Measurements from ENCODE around the gene ZXDC. TPM values are rescaled to one million over a fixed set of nuclear protein-coding genes. Genes with fewer than 3 reads are reported as not detected.

The ZXDC gene
- total RNA-seq, 1 experiment from 2014 or later, result 28.3 TPM

DNA sequence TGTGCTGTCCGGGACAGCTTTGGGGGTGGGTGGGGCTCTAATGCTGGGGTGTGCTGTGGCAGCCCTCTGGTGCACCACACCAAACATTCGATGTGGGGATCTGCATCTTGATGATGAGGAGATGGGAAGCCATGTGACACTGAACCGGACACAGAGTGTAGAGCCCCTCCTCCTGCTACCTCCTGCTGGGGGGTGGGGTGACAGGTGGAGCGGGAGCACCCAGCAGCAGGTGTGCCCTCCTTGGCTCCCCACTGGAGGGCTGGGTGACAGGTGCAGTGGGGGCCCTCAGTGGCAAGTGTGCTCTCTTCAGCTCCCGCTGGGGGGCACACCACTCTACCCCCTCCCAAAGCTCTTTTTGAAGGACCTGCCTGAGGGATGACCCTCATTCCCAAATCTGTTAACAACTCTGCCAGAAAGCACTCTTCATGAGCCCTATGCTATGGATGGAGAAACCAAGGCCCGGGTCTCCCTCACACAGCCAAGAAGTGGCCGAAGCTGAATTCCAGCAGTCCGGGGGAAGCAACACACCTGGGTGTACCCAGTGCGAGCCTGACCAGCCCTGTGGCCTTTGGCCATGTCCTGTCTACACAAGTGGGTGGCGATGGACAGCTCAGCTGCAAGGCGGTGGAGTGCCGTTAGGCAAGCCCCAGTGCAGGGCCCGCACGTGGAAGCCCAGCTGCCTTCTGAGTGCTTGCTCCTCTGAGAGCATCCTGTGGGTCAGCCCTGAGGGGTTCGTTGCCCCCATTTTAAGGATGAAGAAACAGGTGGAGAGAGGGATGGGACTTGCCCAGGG is 42.5 kb upstream of the ZXDC start:
- no peak overlapping the region for H3K4ac ChIP-seq (ENCODE audit: low read depth, low read length)
- no peaks in the 10 kb centered on the region for H3K79me2 ChIP-seq (ENCODE audit: insufficient read depth, low read length)
- H3K4me2 ChIP-seq (ENCODE audit: insufficient read depth, insufficient read length, low read length), result no peak overlapping the region
- Mint-ChIP-seq H3K27me3 (ENCODE audit: low read depth) (peaks cover 14% of the 10 kb centered on the region), H3K4me3 (no peak overlapping the region), H3K36me3 (ENCODE audit: insufficient read depth in 1 of 3, low read depth in 3 of 3) (no peaks in the 10 kb centered on the region), H3K4me1 (peaks cover 4 to 8% of the 10 kb centered on the region in 2 experiments; a peak in 1 of 4 replicates), H3K9me3 (no peaks in the 10 kb centered on the region; a peak in 1 of 5 replicates), H3K27ac (no peak overlapping the region)
- no peak overlapping the region for H3K23ac ChIP-seq (ENCODE audit: insufficient read length, low read depth, low read length)
- no peaks in the 10 kb centered on the region; the same call in 1 of the 2 replicates for H3K27me3 ChIP-seq (ENCODE audit: insufficient read depth, low read length)
- H3K18ac ChIP-seq (ENCODE audit: insufficient read length, low read depth, low read length), result no peak overlapping the region
- no peak overlapping the region for H2BK120ac ChIP-seq (ENCODE audit: low read depth, low read length, poor library complexity, severe bottlenecking)
- no peak overlapping the region for H2AK5ac ChIP-seq (ENCODE audit: insufficient read length, low read length)
- H2BK5ac ChIP-seq (ENCODE audit: insufficient read length, low read length), result no peak overlapping the region
- H3K56ac ChIP-seq (ENCODE audit: insufficient read length, low read depth, low read length), result no peak overlapping the region
- TF ChIP-seq, protein P1, sequence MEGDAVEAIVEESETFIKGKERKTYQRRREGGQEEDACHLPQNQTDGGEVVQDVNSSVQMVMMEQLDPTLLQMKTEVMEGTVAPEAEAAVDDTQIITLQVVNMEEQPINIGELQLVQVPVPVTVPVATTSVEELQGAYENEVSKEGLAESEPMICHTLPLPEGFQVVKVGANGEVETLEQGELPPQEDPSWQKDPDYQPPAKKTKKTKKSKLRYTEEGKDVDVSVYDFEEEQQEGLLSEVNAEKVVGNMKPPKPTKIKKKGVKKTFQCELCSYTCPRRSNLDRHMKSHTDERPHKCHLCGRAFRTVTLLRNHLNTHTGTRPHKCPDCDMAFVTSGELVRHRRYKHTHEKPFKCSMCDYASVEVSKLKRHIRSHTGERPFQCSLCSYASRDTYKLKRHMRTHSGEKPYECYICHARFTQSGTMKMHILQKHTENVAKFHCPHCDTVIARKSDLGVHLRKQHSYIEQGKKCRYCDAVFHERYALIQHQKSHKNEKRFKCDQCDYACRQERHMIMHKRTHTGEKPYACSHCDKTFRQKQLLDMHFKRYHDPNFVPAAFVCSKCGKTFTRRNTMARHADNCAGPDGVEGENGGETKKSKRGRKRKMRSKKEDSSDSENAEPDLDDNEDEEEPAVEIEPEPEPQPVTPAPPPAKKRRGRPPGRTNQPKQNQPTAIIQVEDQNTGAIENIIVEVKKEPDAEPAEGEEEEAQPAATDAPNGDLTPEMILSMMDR (conservative IDR thresholded peaks at IDR 0.05), result no peak
- H4K5ac ChIP-seq (ENCODE audit: insufficient read length, low read depth, low read length), result no peak overlapping the region
- no peak overlapping the region for H2AFZ ChIP-seq (ENCODE audit: low read length)
- H4K20me1 ChIP-seq (ENCODE audit: control insufficient read depth, insufficient read depth, insufficient read length), result no peaks in the 10 kb centered on the region
- no peak overlapping the region for H3K9ac ChIP-seq (ENCODE audit: extremely low read depth, insufficient read length, low read length)
- no peak overlapping the region for H2BK20ac ChIP-seq (ENCODE audit: low read depth, low read length, poor library complexity, severe bottlenecking)
- H3K4me1 ChIP-seq (ENCODE audit: insufficient read depth, low read length), result no peaks in the 10 kb centered on the region
- WGBS (ENCODE audit: extremely low coverage, insufficient read length, low lambda C conversion rate), result no CpG with 5 or more reads among the region's 15 CpGs
- no peak overlapping the region for H2BK15ac ChIP-seq (ENCODE audit: low read depth, low read length)
- H3K27ac ChIP-seq (ENCODE audit: insufficient read length, low read depth, low read length), result no peak overlapping the region
- no peak overlapping the region for H2BK12ac ChIP-seq (ENCODE audit: insufficient read length, low read depth, low read length)
- no peak overlapping the region for H3T11ph ChIP-seq (ENCODE audit: low read length)
- no peak overlapping the region for H3K14ac ChIP-seq (ENCODE audit: insufficient read depth, low read length)
- no peaks in the 10 kb centered on the region for H3K9me3 ChIP-seq (ENCODE audit: control insufficient read depth, low read depth, low read length)
- no peaks in the 10 kb centered on the region for H3K23me2 ChIP-seq (ENCODE audit: insufficient read length, low read depth, low read length, poor library complexity, severe bottlenecking)
- no peaks in the 10 kb centered on the region for H3K79me1 ChIP-seq (ENCODE audit: insufficient read depth, low read depth, low read length, poor library complexity, severe bottlenecking)
- H4K8ac ChIP-seq (replicated peaks; ENCODE audit: insufficient read length, low read depth, low read length), result no peak overlapping the region
- no peak overlapping the region for H4K91ac ChIP-seq (ENCODE audit: insufficient read length, low read depth, low read length)
- no peak for DNase-seq
